ENCODE data around the gene WDFY3. TPM values are rescaled to one million over a fixed set of nuclear protein-coding genes. Genes with fewer than 3 reads are reported as not detected.

Gene WDFY3
- polyA plus RNA-seq, 1 of the 3 experiments (the other 2 are of a cell fraction) = 13.8 TPM

- DNase-seq = no peak
- TF ChIP-seq REST (IDR thresholded peaks at IDR 0.05; ENCODE audit: low read depth, low read length) (no peak), GATA2 (CRISPR knock-in tag; IDR thresholded peaks at IDR 0.05) (no peak), YY1 (IDR thresholded peaks at IDR 0.05; ENCODE audit: low read depth) (no peak), NRF1 (IDR thresholded peaks at IDR 0.05; ENCODE audit: low read depth, low read length) (no peak)
- CTCF ChIA-PET = interaction anchor here (0.7 to 5.7 kb wide), 3 partner anchors 12 to 233 kb away, joined by 3 to 34 read pairs (median 3); no protein-coding TSS in a partner anchor
- no peaks in the 10 kb centered on the region; a peak in 1 of 4 replicates for H3K4me1 ChIP-seq (ENCODE audit: control insufficient read depth in 1 of 2, insufficient read depth in 2 of 2, low read depth in 1 of 2, low read length in 1 of 2)
- no peaks in the 10 kb centered on the region for H3K9me3 ChIP-seq
- no peak overlapping the region for H3K9ac ChIP-seq
- H4K20me1 ChIP-seq (ENCODE audit: insufficient read depth) = no peaks in the 10 kb centered on the region
- no peak overlapping the region for H2AFZ ChIP-seq (ENCODE audit: low read depth)
- no peaks in the 10 kb centered on the region for H3K27me3 ChIP-seq (ENCODE audit: insufficient read depth)
- H3K9me2 ChIP-seq = no peaks in the 10 kb centered on the region
- peaks cover 8% of the 10 kb centered on the region for H3F3A ChIP-seq (replicated peaks; ENCODE audit: insufficient read depth)
- peaks cover 81 to 92% of the 10 kb centered on the region in 2 experiments for H3K36me3 ChIP-seq (replicated peaks in 1 of 2; ENCODE audit: control insufficient read depth in 1 of 2, insufficient read depth in 2 of 2, low read length in 1 of 2)
- no peak overlapping the region for H3K27ac ChIP-seq (ENCODE audit: low read depth in 2 of 2, low read length in 1 of 2)
- H3K4me3 ChIP-seq (ENCODE audit: low read depth in 2 of 2, low read length in 1 of 2) = no peak overlapping the region
- H3K79me2 ChIP-seq (ENCODE audit: insufficient read depth) = no peaks in the 10 kb centered on the region
- POLR2A ChIA-PET = no interaction called here
- no peak overlapping the region for H3K4me2 ChIP-seq
Observed at GRCh38 chr4:84738622-84739021, 227.9 kb downstream of the WDFY3 start.

GRCh38 chr4:84737656-84738055, 228.8 kb downstream of the WDFY3 start:
- Histone ChIP-seq H3F3A (replicated peaks; ENCODE audit: insufficient read depth) (peaks cover 8% of the 10 kb centered on the region), H3K4me3 (ENCODE audit: low read depth in 2 of 2, low read length in 1 of 2) (no peak overlapping the region), H4K20me1 (ENCODE audit: insufficient read depth) (no peaks in the 10 kb centered on the region), H3K27ac (ENCODE audit: low read depth in 2 of 2, low read length in 1 of 2) (no peak overlapping the region), H3K4me1 (ENCODE audit: control insufficient read depth in 1 of 2, insufficient read depth in 2 of 2, low read depth in 1 of 2, low read length in 1 of 2) (no peaks in the 10 kb centered on the region; a peak in 1 of 4 replicates), H3K27me3 (ENCODE audit: insufficient read depth) (no peaks in the 10 kb centered on the region), H3K79me2 (ENCODE audit: insufficient read depth) (no peaks in the 10 kb centered on the region), H3K9me2 (no peaks in the 10 kb centered on the region), H2AFZ (ENCODE audit: low read depth) (no peak overlapping the region), H3K36me3 (replicated peaks in 1 of 2; ENCODE audit: control insufficient read depth in 1 of 2, insufficient read depth in 2 of 2, low read length in 1 of 2) (peaks cover 77 to 92% of the 10 kb centered on the region in 2 experiments), H3K4me2 (no peak overlapping the region), H3K9ac (no peak overlapping the region), H3K9me3 (no peaks in the 10 kb centered on the region)
- no peak for DNase-seq
- ChIA-PET CTCF (interaction anchor here (5.7 kb wide), 1 partner anchor 13 kb away, joined by 34 read pairs; no protein-coding TSS in a partner anchor), POLR2A (no interaction called here)
- 96% methylated on average over 3 of the region's 3 CpGs for WGBS (ENCODE audit: low lambda C conversion rate)
- TF ChIP-seq, protein P1, sequence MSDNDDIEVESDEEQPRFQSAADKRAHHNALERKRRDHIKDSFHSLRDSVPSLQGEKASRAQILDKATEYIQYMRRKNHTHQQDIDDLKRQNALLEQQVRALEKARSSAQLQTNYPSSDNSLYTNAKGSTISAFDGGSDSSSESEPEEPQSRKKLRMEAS (IDR thresholded peaks at IDR 0.05; ENCODE audit: low read depth) = no peak
- no peak for TF ChIP-seq PBX3 (IDR thresholded peaks at IDR 0.05)
- no peak for TF ChIP-seq GABPA (IDR thresholded peaks at IDR 0.05; ENCODE audit: low read depth)
- no peak for TF ChIP-seq RFX5 (IDR thresholded peaks at IDR 0.05; ENCODE audit: low read length)
- TF ChIP-seq RXRA (IDR thresholded peaks at IDR 0.05; ENCODE audit: borderline replicate concordance, low read depth) = no peak
- TF ChIP-seq MXI1 (IDR thresholded peaks at IDR 0.05; ENCODE audit: low read depth, low read length) = no peak
- TF ChIP-seq CHD2 (IDR thresholded peaks at IDR 0.05; ENCODE audit: low read length, partially characterized antibody) = no peak
- TF ChIP-seq FOSL2 (IDR thresholded peaks at IDR 0.05; ENCODE audit: borderline replicate concordance, low read depth) = no peak
- TF ChIP-seq CTCF (IDR thresholded peaks at IDR 0.05) = no peak
- TF ChIP-seq YY1 (IDR thresholded peaks at IDR 0.05; ENCODE audit: low read depth) = no peak
- no peak for TF ChIP-seq FOXM1 (IDR thresholded peaks at IDR 0.05; ENCODE audit: low read depth)

Measured in SK-N-SH (cell line).